HepG2 (cell line): ENCODE measurements around the gene FILIP1. TPM values are rescaled to one million over a fixed set of nuclear protein-coding genes. Genes with fewer than 3 reads are reported as not detected.

Source experiments
- ATAC-seq: fragments of 200-7000 bp; cut with Tn5 transposase; 3 replicates; pipeline ENCODE4 v1.9.1; 2020; ENCODE audit warnings: mild to moderate bottlenecking, moderate library complexity
- BruUV-seq: library from RNA; stranded (reverse); fragments of 400-500 nt; replicated peaks from 2 replicates; lab custom pipeline; 2021; lab: Mats Ljungman, UMichigan
- CTCF ChIA-PET: fragments of 300-600 bp; formaldehyde crosslinking; extraction: SDS; loops from one replicate; lab custom pipeline; 2021; ENCODE audit warnings: low total read pairs, inconsistent platforms, low intra/inter-chr PET ratio; lab: Yijun Ruan, JAX
- POLR2A ChIA-PET: fragments of 350-600 bp; sonication (Branson Sonifier 250); formaldehyde crosslinking; loops from one replicate; lab custom pipeline; 2020; ENCODE audit warnings: antibody characterized with exemption, inconsistent platforms; lab: Yijun Ruan, JAX
- DNase-seq: peaks from one replicate; pipeline ENCODE4 v3.0.0-alpha.2; 2015; ENCODE audit warnings: low spot score
- FAIRE-seq: peaks from 3 replicates; lab custom pipeline; 2011; peaks lifted over from hg19 to GRCh38; lab: Jason Lieb, UNC
- H2AFZ ChIP-seq: one replicate; pipeline ENCODE4 v1.6.1; 2011; ENCODE audit warnings: low read length, inconsistent platforms
- H3K27ac ChIP-seq: fragments of 300-600 bp; 3 replicates; pipeline ENCODE4 v1.8.0; 2011; ENCODE audit warnings: mixed run types, mild to moderate bottlenecking, mixed read lengths, low read length, inconsistent platforms; ENCODE audit not compliant: insufficient read depth; ENCODE audit errors: extremely low read length
- H3K27me3 ChIP-seq, 2 experiments: fragments of 200-600 bp in 1 of 2; 2 replicates in 1 of 2; 3 replicates in 1 of 2; pipeline versions ENCODE4 v1.6.0 to v1.8.0; 2011; ENCODE audit warnings: low read length in 2 of 2, mild to moderate bottlenecking in 2 of 2, moderate library complexity in 2 of 2, inconsistent platforms in 1 of 2; ENCODE audit not compliant: insufficient read depth in 2 of 2, control insufficient read depth in 1 of 2
- H3K36me3 ChIP-seq, 2 experiments: fragments of 200-600 bp in 1 of 2; replicated peaks in 1 of 2; 2 replicates in 1 of 2; 3 replicates in 1 of 2; pipeline versions ENCODE4 v1.5.1 to v1.8.0; 2011; ENCODE audit warnings: low read length in 2 of 2, inconsistent platforms in 1 of 2; ENCODE audit not compliant: insufficient read depth in 2 of 2, control insufficient read depth in 1 of 2
- H3K4me1 ChIP-seq: 2 replicates; pipeline ENCODE4 v1.5.1; 2012; ENCODE audit warnings: low read length, inconsistent platforms; ENCODE audit not compliant: insufficient read depth
- H3K4me2 ChIP-seq: 2 replicates; pipeline ENCODE4 v1.6.0; 2011; ENCODE audit warnings: low read depth, low read length, inconsistent platforms
- H3K4me3 ChIP-seq, 3 experiments: fragments of 200-600 bp in 1 of 3; sonication (generic), shearing (Covaris generic) in 1 of 3; replicated peaks in 1 of 3; 2 replicates each; pipeline ENCODE4 v1.5.1; 2011 to 2016; ENCODE audit warnings: low read length in 3 of 3, inconsistent platforms in 2 of 3, low read depth in 2 of 3, mild to moderate bottlenecking in 2 of 3, control low read depth in 1 of 3, mixed read lengths in 1 of 3; ENCODE audit not compliant: insufficient read depth in 1 of 3
- H3K79me2 ChIP-seq: one replicate; pipeline ENCODE4 v1.6.1; 2011; ENCODE audit warnings: low read length, inconsistent platforms; ENCODE audit not compliant: insufficient read depth
- H3K9ac ChIP-seq: 2 replicates; pipeline ENCODE4 v1.6.0; 2011; ENCODE audit warnings: mild to moderate bottlenecking, low read depth, low read length, inconsistent platforms; ENCODE audit not compliant: insufficient read depth
- H3K9me3 ChIP-seq: 2 replicates; pipeline ENCODE4 v1.5.1; 2012; ENCODE audit warnings: mild to moderate bottlenecking, low read length
- H4K20me1 ChIP-seq: 2 replicates; pipeline ENCODE4 v1.6.0; 2011; ENCODE audit warnings: inconsistent platforms, mild to moderate bottlenecking, low read length, moderate library complexity; ENCODE audit not compliant: insufficient read depth
- ATF7 ChIP-seq, 2 experiments: fragments of 450-650 bp in 1 of 2; sonication (generic) in 1 of 2; formaldehyde crosslinking in 1 of 2; IDR thresholded peaks; 2 replicates each; pipeline versions ENCODE4 v1.4.0 to v1.6.1; 2016 to 2020; ENCODE audit warnings: antibody characterized with exemption in 1 of 2, mild to moderate bottlenecking in 1 of 2, missing genetic modification reagents in 1 of 2
- CHD2 ChIP-seq: IDR thresholded peaks from 2 replicates; pipeline ENCODE4 v1.6.1; 2011; ENCODE audit warnings: low read depth, low read length, improper control_type of control experiment
- ETV5 ChIP-seq: IDR thresholded peaks from 2 replicates; pipeline ENCODE4 v1.6.1; 2018; ENCODE audit warnings: missing biosample characterization, missing genetic modification reagents, inconsistent platforms, borderline replicate concordance
- GFI1 ChIP-seq: sonication (generic); formaldehyde crosslinking; IDR thresholded peaks from 2 replicates; pipeline ENCODE4 v1.5.0; 2020; ENCODE audit warnings: missing genetic modification reagents, mild to moderate bottlenecking, borderline replicate concordance
- NFYB ChIP-seq: sonication (generic); formaldehyde crosslinking; IDR thresholded peaks from 2 replicates; pipeline ENCODE4 v1.4.0; 2020; ENCODE audit warnings: missing genetic modification reagents
- PCBP2 ChIP-seq: fragments of 200-400 bp; formaldehyde crosslinking; optimal IDR thresholded peaks from 2 replicates; pipeline ENCODE3; 2018; ENCODE audit warnings: low read length, low read depth; ENCODE audit not compliant: poor library complexity, severe bottlenecking
- ZNF3 ChIP-seq: IDR thresholded peaks from 2 replicates; pipeline ENCODE4 v1.7.0; 2017; ENCODE audit warnings: inconsistent platforms
- ZNF34 ChIP-seq: sonication (generic); formaldehyde crosslinking; IDR thresholded peaks from 2 replicates; pipeline ENCODE4 v1.4.0; 2020; ENCODE audit warnings: mild to moderate bottlenecking, missing genetic modification reagents, borderline replicate concordance
- ZNF557 ChIP-seq: sonication (generic); formaldehyde crosslinking; IDR thresholded peaks from 2 replicates; pipeline ENCODE4 v1.4.0; 2020; ENCODE audit warnings: missing genetic modification reagents
- ZNF660 ChIP-seq: sonication (generic); formaldehyde crosslinking; IDR thresholded peaks from 2 replicates; pipeline ENCODE4 v1.5.1; 2020; ENCODE audit warnings: mild to moderate bottlenecking, low read depth, missing genetic modification reagents, borderline replicate concordance
- ZNF674 ChIP-seq: sonication (generic); formaldehyde crosslinking; IDR thresholded peaks from 2 replicates; pipeline ENCODE4 v1.5.0; 2020; ENCODE audit warnings: low read depth, mild to moderate bottlenecking, missing genetic modification reagents
- ZSCAN31 ChIP-seq: sonication (generic); formaldehyde crosslinking; IDR thresholded peaks from 2 replicates; pipeline ENCODE4 v1.5.0; 2020; ENCODE audit warnings: low read depth, mild to moderate bottlenecking, missing genetic modification reagents
- WGBS: methylation state at CpG from one replicate; pipeline ENCODE4 v1.1.6; 2017; ENCODE audit warnings: low lambda C conversion rate; 5-methylcytosine and 5-hydroxymethylcytosine counted together
- in situ Hi-C: cut with HindIII; loops from 2 replicates; pipeline ENCODE4 v1.10.0; 2017; ENCODE audit warnings: low pct_unique_long_range_greater_than_20kb; ENCODE audit not compliant: extremely low pct_ligation_motif_present
- intact Hi-C: fragments of 100-400 bp; cut with micrococcal nuclease; formaldehyde crosslinking; loops from one replicate; pipeline ENCODE4 v1.10.0; 2022; ENCODE audit not compliant: unreplicated experiment
- polyA plus RNA-seq, 8 experiments: library from polyadenylated mRNA; depleted of rRNA in 3 of 8; stranded (reverse) in 7 of 8; unstranded in 1 of 8; fragments of >200 nt; fragmentation: Illumina TruSeq in 4 of 8; extraction: Trizol in 4 of 8; gene quantifications; 2 replicates each; pipeline versions ENCODE4 v1.2.1 to v1.2.3, GENCODE V29; 2011 to 2016; ENCODE audit warnings: low read depth in 4 of 8, missing spikeins in 1 of 8, mixed read lengths in 1 of 8; ENCODE audit not compliant: insufficient read depth in 1 of 8
- total RNA-seq, 5 experiments: library from RNA; depleted of rRNA; stranded (reverse); fragments of >200 nt; fragmentation: Illumina TruSeq; extraction: Trizol; gene quantifications; 2 replicates each; pipeline ENCODE4 v1.2.3, GENCODE V29; 2016; ENCODE audit warnings: low read depth in 1 of 5
- TF ChIP-seq, protein P1 (sequence below): sonication (generic); formaldehyde crosslinking; IDR thresholded peaks from 2 replicates; pipeline ENCODE4 v1.4.0; 2020; ENCODE audit warnings: missing genetic modification reagents, borderline replicate concordance
- TF ChIP-seq, protein P2 (sequence below): sonication (generic); formaldehyde crosslinking; IDR thresholded peaks from 2 replicates; pipeline ENCODE4 v1.4.0; 2020; ENCODE audit warnings: missing genetic modification reagents
- TF ChIP-seq, protein P3 (sequence below): sonication (generic); formaldehyde crosslinking; IDR thresholded peaks from 2 replicates; pipeline ENCODE4 v1.8.0; 2022; ENCODE audit warnings: missing genetic modification reagents, low read depth, mild to moderate bottlenecking, borderline replicate concordance

The FILIP1 gene
- total and polyA plus RNA-seq, 2 of the 13 experiments (the other 11 are each of a cell fraction or from before 2014, with no cell fraction given), result not detected

DNA sequence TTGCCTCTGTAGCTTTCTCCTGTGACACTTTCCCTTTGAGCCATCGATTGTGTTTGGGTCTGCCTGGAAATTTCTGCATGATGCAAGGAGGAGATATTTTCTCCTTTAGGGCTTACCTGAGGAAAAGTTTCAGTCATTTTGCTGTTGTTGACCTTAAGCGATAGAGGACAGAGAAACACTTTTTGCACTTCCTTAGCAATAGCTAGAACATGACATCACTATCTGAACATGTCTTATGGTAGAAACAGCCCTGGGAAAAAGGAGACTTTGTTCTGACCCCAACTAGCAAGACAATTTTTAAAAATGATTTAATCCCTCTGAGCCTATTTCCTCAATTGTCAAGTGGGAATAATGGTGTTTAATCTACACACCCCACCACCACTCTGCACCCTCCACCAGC, 9.7 kb upstream of the FILIP1 start:
- no TSS peak for BruUV-seq
- no peak overlapping the region for H3K4me2 ChIP-seq
- H2AFZ ChIP-seq, result no peak overlapping the region
- TF ChIP-seq ATF7 (IDR thresholded peaks at IDR 0.05) (0 out of 2 replicates have a peak, but pooled peaks have one; percentile 3), ATF7 (CRISPR knock-in tag; IDR thresholded peaks at IDR 0.05) (no peak), ZNF34 (CRISPR knock-in tag) (no peak)
- POLR2A ChIA-PET, result no interaction called here
- no peaks in the 10 kb centered on the region for H3K9me3 ChIP-seq
- intact Hi-C loops, result no loop called here
- no peak overlapping the region for H3K9ac ChIP-seq
- no peaks in the 10 kb centered on the region for H3K27me3 ChIP-seq
- 7% methylated on average over 2 of the region's 2 CpGs for WGBS
- DNase-seq (no peak), ATAC-seq (no peak), FAIRE-seq (no peak)
- no peak overlapping the region for H3K4me3 ChIP-seq
- H3K27ac ChIP-seq, result no peak overlapping the region
- CTCF ChIA-PET, result no interaction called here
- in situ Hi-C loops, result no loop called here
- H3K36me3 ChIP-seq, result no peaks in the 10 kb centered on the region
- H3K79me2 ChIP-seq, result no peaks in the 10 kb centered on the region
- no peaks in the 10 kb centered on the region for H3K4me1 ChIP-seq
- H4K20me1 ChIP-seq, result no peaks in the 10 kb centered on the region

DNA sequence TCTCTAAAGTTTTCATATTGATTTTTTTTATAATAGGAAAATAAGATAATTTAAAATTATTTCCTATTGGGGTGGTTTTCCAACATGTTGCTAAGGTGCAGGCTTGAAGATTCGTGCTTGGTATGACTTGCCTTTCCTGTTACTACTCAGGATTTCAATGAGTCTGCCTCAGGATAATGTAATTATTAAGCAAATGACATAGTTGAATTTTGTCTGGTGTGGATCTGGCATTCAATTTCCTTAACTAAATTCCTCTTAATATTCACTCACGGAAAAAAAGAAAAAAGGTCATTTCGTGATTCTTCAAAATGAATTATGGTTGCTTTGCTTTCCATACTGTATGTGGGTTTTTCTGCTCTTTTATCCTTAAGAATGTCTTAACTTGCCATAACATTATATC, 9.3 kb upstream of the FILIP1 start:
- no peak overlapping the region for H2AFZ ChIP-seq
- no peak overlapping the region for H3K27ac ChIP-seq
- WGBS, result 26% methylated on average over 3 of the region's 3 CpGs
- no peak overlapping the region for H3K4me2 ChIP-seq
- ATAC-seq (no peak), DNase-seq (no peak), FAIRE-seq (no peak)
- H3K4me1 ChIP-seq, result no peaks in the 10 kb centered on the region
- CTCF ChIA-PET, result no interaction called here
- POLR2A ChIA-PET, result no interaction called here
- H3K79me2 ChIP-seq, result no peaks in the 10 kb centered on the region
- H3K9me3 ChIP-seq, result no peaks in the 10 kb centered on the region
- no peak for TF ChIP-seq ZNF3 (CRISPR knock-in tag)
- TF ChIP-seq, protein P1, sequence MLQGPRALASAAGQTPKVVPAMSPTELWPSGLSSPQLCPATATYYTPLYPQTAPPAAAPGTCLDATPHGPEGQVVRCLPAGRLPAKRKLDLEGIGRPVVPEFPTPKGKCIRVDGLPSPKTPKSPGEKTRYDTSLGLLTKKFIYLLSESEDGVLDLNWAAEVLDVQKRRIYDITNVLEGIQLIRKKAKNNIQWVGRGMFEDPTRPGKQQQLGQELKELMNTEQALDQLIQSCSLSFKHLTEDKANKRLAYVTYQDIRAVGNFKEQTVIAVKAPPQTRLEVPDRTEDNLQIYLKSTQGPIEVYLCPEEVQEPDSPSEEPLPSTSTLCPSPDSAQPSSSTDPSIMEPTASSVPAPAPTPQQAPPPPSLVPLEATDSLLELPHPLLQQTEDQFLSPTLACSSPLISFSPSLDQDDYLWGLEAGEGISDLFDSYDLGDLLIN (CRISPR knock-in tag), result no peak
- TF ChIP-seq, protein P2, sequence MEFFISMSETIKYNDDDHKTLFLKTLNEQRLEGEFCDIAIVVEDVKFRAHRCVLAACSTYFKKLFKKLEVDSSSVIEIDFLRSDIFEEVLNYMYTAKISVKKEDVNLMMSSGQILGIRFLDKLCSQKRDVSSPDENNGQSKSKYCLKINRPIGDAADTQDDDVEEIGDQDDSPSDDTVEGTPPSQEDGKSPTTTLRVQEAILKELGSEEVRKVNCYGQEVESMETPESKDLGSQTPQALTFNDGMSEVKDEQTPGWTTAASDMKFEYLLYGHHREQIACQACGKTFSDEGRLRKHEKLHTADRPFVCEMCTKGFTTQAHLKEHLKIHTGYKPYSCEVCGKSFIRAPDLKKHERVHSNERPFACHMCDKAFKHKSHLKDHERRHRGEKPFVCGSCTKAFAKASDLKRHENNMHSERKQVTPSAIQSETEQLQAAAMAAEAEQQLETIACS, result no peak
- TF ChIP-seq ZSCAN31 (CRISPR knock-in tag), result no peak
- TF ChIP-seq NFYB (CRISPR knock-in tag), result no peak
- TF ChIP-seq ZNF557 (CRISPR knock-in tag), result no peak
- no peak for TF ChIP-seq GFI1 (CRISPR knock-in tag)
- no peak for TF ChIP-seq PCBP2
- TF ChIP-seq ETV5 (CRISPR knock-in tag), result no peak
- TF ChIP-seq ZNF674 (CRISPR knock-in tag), result no peak
- no peak for TF ChIP-seq ZNF660 (CRISPR knock-in tag)
- no peak for TF ChIP-seq CHD2
- TF ChIP-seq, protein P3, sequence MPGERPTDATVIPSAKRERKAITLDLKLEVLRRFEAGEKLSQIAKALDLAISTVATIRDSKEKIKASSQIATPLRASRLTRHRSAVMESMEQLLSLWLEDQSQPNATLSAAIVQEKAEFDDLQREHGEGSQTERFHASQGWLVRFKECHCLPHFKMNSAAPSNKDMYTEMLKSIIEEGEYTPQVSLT (CRISPR knock-in tag), result no peak
- intact Hi-C loops (no loop called here), in situ Hi-C loops (no loop called here)
- BruUV-seq, result no TSS peak
- no peak overlapping the region for H3K4me3 ChIP-seq
- H4K20me1 ChIP-seq, result no peaks in the 10 kb centered on the region
- no peaks in the 10 kb centered on the region for H3K36me3 ChIP-seq
- H3K27me3 ChIP-seq, result no peaks in the 10 kb centered on the region
- H3K9ac ChIP-seq, result no peak overlapping the region
